Body of pancreas (tissue), 4 donors: ENCODE results near the gene PPP2R5B. TPM values are rescaled to one million over a fixed set of nuclear protein-coding genes. Genes with fewer than 3 reads are reported as not detected.

Source experiments
- ATAC-seq: fragments of 150-250 bp; one replicate; pipeline ENCODE4 v1.9.1; 2016
- DNase-seq, 4 donors: peaks; one replicate each; pipeline ENCODE4 v3.0.0-alpha.2; 2019
- H3K27ac ChIP-seq, 4 donors: fragments of 200-600 bp; sonication (generic); 1 replicate in 3 of 4; 2 replicates in 1 of 4; pipeline versions ENCODE4 v1.5.1 to v1.6.1; 2016 to 2019; ENCODE audit warnings: mild to moderate bottlenecking in 1 of 4, mixed read lengths in 1 of 4, moderate library complexity in 1 of 4
- H3K27me3 ChIP-seq, 2 donors: fragments of 200-600 bp; sonication (generic); one replicate each; pipeline ENCODE4 v1.6.0; 2016; ENCODE audit warnings: mild to moderate bottlenecking in 1 of 2
- H3K36me3 ChIP-seq, 2 donors: fragments of 200-600 bp; sonication (generic); replicated peaks in 1 of 2; 2 replicates each; pipeline ENCODE4 v1.5.1; 2016; ENCODE audit warnings: low read depth in 2 of 2; ENCODE audit not compliant: insufficient read depth in 1 of 2
- H3K4me1 ChIP-seq: fragments of 200-600 bp; sonication (generic); one replicate; pipeline ENCODE4 v1.6.0; 2016
- H3K4me3 ChIP-seq, 2 donors: fragments of 200-600 bp; sonication (generic); 1 replicate in 1 of 2; 2 replicates in 1 of 2; pipeline ENCODE4 v1.5.1; 2016 to 2019
- H3K9me3 ChIP-seq, 3 donors: fragments of 200-600 bp; sonication (generic); 1 replicate in 2 of 3; 2 replicates in 1 of 3; pipeline ENCODE4 v1.5.1; 2016
- POLR2A ChIP-seq, 3 donors: fragments of 450-650 bp; IDR thresholded peaks; one replicate each; pipeline ENCODE4 v1.6.1; 2016; ENCODE audit warnings: antibody characterized with exemption in 3 of 3, mild to moderate bottlenecking in 2 of 3
- WGBS, 2 donors: methylation state at CpG; one replicate each; pipeline ENCODE4 v1.1.5; 2017; 5-methylcytosine and 5-hydroxymethylcytosine counted together
- intact Hi-C: fragments of 100-400 bp; cut with DNase I; formaldehyde crosslinking; loops from one replicate; pipeline ENCODE4 v1.15.1; 2023
- total RNA-seq, 2 donors: library from RNA; depleted of rRNA; stranded (reverse); fragments of >200 nt; gene quantifications; one replicate each; pipeline ENCODE4 v1.1.0, GENCODE V29; 2016
- TF ChIP-seq, protein P1 (sequence below), 7 experiments: fragments of 450-650 bp in 4 of 7; fragments of 200-600 bp in 3 of 7; sonication (generic) in 3 of 7; IDR thresholded peaks; one replicate each; pipeline ENCODE4 v1.5.1; 2016 to 2019; ENCODE audit warnings: antibody characterized with exemption in 7 of 7

Gene PPP2R5B
- total RNA-seq, 2 donors from 2014 or later: 12.7 to 35.6 TPM

DNA sequence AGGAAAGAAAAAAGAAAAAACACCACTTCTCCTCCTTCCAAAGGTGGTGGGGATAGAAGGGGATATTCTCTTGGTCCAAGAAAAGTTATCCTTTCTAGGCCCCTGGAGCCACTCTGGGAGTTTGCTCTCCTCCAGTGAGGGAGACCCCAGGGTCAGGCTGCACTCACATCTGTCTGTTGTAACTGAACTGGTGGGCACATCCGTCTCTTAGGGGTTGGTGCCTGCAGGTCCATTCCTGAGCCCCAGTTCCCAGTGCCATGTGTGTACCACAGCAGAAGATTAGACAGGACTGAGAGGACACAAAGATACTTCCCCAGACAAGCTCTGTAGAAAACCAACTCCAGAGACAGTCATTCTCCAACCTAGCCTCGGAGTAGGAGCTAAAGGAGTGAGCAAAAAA, 4.4 kb upstream of the PPP2R5B start:
- no peak for ATAC-seq
- 60 to 76% methylated on average over 2 of the region's 2 CpGs for WGBS, 2 donors
- no peak for DNase-seq
- no peak overlapping the region for H3K27ac ChIP-seq
- TF ChIP-seq, protein P1, sequence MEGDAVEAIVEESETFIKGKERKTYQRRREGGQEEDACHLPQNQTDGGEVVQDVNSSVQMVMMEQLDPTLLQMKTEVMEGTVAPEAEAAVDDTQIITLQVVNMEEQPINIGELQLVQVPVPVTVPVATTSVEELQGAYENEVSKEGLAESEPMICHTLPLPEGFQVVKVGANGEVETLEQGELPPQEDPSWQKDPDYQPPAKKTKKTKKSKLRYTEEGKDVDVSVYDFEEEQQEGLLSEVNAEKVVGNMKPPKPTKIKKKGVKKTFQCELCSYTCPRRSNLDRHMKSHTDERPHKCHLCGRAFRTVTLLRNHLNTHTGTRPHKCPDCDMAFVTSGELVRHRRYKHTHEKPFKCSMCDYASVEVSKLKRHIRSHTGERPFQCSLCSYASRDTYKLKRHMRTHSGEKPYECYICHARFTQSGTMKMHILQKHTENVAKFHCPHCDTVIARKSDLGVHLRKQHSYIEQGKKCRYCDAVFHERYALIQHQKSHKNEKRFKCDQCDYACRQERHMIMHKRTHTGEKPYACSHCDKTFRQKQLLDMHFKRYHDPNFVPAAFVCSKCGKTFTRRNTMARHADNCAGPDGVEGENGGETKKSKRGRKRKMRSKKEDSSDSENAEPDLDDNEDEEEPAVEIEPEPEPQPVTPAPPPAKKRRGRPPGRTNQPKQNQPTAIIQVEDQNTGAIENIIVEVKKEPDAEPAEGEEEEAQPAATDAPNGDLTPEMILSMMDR (IDR thresholded peaks at IDR 0.05): no peak
- no peak for TF ChIP-seq POLR2A (IDR thresholded peaks at IDR 0.05)
- no peaks in the 10 kb centered on the region for H3K36me3 ChIP-seq
- H3K9me3 ChIP-seq: no peaks in the 10 kb centered on the region
- H3K4me1 ChIP-seq: peaks cover 32% of the 10 kb centered on the region
- no peak overlapping the region for H3K4me3 ChIP-seq
- no peaks in the 10 kb centered on the region for H3K27me3 ChIP-seq
- intact Hi-C loops: no loop called here

DNA sequence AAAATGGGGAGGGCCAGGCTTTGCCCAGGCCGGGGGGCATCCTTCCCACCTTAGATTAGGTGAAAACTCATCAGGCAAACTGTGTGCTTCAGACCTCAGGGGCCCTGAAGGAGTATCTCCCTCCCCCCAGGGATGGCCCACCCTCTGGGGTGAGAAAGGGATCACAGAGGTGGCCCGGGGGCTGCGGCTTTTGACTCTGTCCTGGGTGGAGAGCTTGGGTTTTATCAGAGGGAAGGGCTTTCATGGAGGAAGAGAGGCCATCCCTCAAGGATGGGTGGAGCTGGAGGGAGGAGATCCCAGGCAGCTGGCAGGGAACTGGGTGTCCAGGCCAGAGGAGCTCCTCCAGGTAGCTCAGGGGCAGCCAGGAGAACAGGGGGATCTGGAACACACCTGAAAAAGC, 3.1 kb upstream of the PPP2R5B start:
- ATAC-seq (no peak), DNase-seq (no peak)
- no peak overlapping the region for H3K4me3 ChIP-seq
- intact Hi-C loops: no loop called here
- 73 to 80% methylated on average over 2 of the region's 3 CpGs for WGBS, 2 donors
- H3K9me3 ChIP-seq: no peaks in the 10 kb centered on the region
- H3K27me3 ChIP-seq: no peaks in the 10 kb centered on the region
- TF ChIP-seq POLR2A (IDR thresholded peaks at IDR 0.05): no peak
- TF ChIP-seq, protein P1 (IDR thresholded peaks at IDR 0.05): no peak
- H3K27ac ChIP-seq: no peak overlapping the region
- no peaks in the 10 kb centered on the region for H3K36me3 ChIP-seq
- peaks cover 32% of the 10 kb centered on the region for H3K4me1 ChIP-seq

DNA sequence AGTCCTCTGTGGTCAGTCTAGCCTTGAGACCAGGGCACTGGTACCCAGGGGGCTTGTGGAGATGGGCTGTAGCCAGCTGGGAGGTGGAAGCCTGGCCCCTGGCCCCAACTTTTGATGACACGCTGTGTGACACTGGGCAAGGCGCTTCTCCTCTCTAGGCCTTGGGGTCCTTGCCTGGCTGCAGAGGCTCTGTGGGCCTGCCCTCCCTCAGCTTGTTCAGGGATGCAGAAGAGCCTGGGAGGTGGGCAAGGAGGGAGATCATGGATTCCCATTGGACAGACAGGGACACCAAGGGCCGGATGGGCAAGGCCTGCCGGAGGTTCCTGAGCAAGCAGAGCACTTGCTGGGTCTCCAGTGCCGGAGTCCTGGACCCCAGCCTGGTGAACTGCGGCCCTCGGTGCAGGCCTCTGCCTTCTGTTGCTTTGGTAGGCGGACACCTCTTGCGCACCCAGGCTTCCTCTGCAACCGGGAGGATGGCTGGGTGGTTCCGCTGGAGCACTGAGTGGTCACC, 1.3 kb upstream of the PPP2R5B start:
- ATAC-seq (no peak), DNase-seq (no peak)
- Histone ChIP-seq H3K36me3 (no peaks in the 10 kb centered on the region), H3K27ac (peak overlapping the region in 1 of 4 donors; percentile 100), H3K27me3 (no peaks in the 10 kb centered on the region), H3K4me3 (no peak overlapping the region), H3K9me3 (no peaks in the 10 kb centered on the region), H3K4me1 (peaks cover 26% of the 10 kb centered on the region)
- 94% methylated on average over 11 of the region's 11 CpGs; no CpG with 5 or more reads in 1 of the 2 donors for WGBS, 2 donors
- no peak for TF ChIP-seq POLR2A (IDR thresholded peaks at IDR 0.05)
- TF ChIP-seq, protein P1 (IDR thresholded peaks at IDR 0.05): no peak
- intact Hi-C loops: no loop called here

DNA sequence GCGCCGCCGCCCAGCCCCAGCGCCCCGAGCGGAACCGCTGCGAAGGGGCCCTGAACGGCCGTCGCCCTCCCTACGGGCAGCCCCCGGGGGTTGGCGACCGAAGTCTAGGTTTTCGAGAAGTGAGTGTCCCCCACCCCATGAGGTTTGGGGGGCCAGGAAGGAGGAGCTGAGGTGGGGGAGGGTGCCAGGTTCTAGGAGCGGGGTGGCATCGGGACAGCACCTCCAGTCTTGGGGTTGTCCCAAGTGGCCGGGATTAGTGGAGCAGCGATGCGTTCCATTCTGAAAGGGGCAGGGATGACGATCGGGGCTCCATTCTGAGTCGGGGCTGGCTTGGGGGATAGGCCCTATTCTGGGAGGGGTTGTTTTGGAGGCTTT, 408 bp downstream of the PPP2R5B start:
- ATAC-seq (no peak), DNase-seq (peak in 2 of 4 donors; percentile 33 to 41)
- no peaks in the 10 kb centered on the region for H3K27me3 ChIP-seq
- peaks cover 20% of the 10 kb centered on the region for H3K4me1 ChIP-seq
- no peaks in the 10 kb centered on the region for H3K36me3 ChIP-seq
- H3K27ac ChIP-seq: peak overlapping the region; percentile 85 to 100 (median 93)
- 0% methylated on average over 10 to 24 of the region's 24 CpGs for WGBS, 2 donors
- H3K9me3 ChIP-seq: no peaks in the 10 kb centered on the region
- TF ChIP-seq, protein P1 (IDR thresholded peaks at IDR 0.05): peak in 2 of 7 experiments; percentile 1 to 13
- TF ChIP-seq POLR2A (IDR thresholded peaks at IDR 0.05): no peak
- intact Hi-C loops: no loop called here
- H3K4me3 ChIP-seq: peak overlapping the region; percentile 78 to 98
